Neural cell (in vitro differentiated cells): ENCODE results near the gene OR51M1. TPM values are rescaled to one million over a fixed set of nuclear protein-coding genes. Genes with fewer than 3 reads are reported as not detected.

Source experiments
- H2AFZ ChIP-seq: fragments of 200-600, 300-800 bp; sonication (generic), shearing (Covaris generic); 2 replicates; pipeline ENCODE4 v1.6.0; 2014; ENCODE audit warnings: low read depth, mild to moderate bottlenecking, antibody characterized with exemption, low read length, moderate library complexity
- H3F3A ChIP-seq: fragments of 200-600 bp; shearing (Covaris generic); 2 replicates; pipeline ENCODE4 v1.6.1; 2016; ENCODE audit warnings: mild to moderate bottlenecking, moderate library complexity, mixed read lengths, antibody characterized with exemption, low read length; ENCODE audit not compliant: insufficient read depth, poor library complexity, severe bottlenecking
- H3K27ac ChIP-seq: fragments of 200-600, 300-800 bp; sonication (generic), shearing (Covaris generic); 2 replicates; pipeline ENCODE4 v1.5.1; 2014; ENCODE audit warnings: mild to moderate bottlenecking, low read length, moderate library complexity
- H3K27me3 ChIP-seq: fragments of 300-800, 200-600 bp; sonication (generic), shearing (Covaris generic); 2 replicates; pipeline ENCODE4 v1.6.0; 2014; ENCODE audit warnings: mild to moderate bottlenecking, low read depth, low read length, moderate library complexity; ENCODE audit not compliant: insufficient read depth
- H3K36me3 ChIP-seq: fragments of 300-800, 200-600 bp; sonication (generic), shearing (Covaris generic); 2 replicates; pipeline ENCODE4 v1.5.1; 2014; ENCODE audit warnings: mild to moderate bottlenecking, antibody characterized with exemption, low read length, moderate library complexity; ENCODE audit not compliant: insufficient read depth
- H3K4me2 ChIP-seq: fragments of 300-800, 200-600 bp; sonication (generic), shearing (Covaris generic); 2 replicates; pipeline ENCODE4 v1.6.0; 2014; ENCODE audit warnings: mild to moderate bottlenecking, low read length
- H3K4me3 ChIP-seq: fragments of 300-800, 200-600 bp; sonication (generic), shearing (Covaris generic); 2 replicates; pipeline ENCODE4 v1.5.1; 2014; ENCODE audit warnings: mild to moderate bottlenecking, low read length, moderate library complexity
- H3K79me2 ChIP-seq: fragments of 200-600 bp; shearing (Covaris generic); replicated peaks from 2 replicates; pipeline ENCODE4 v1.6.0; 2014; ENCODE audit warnings: mild to moderate bottlenecking, low read length, moderate library complexity; ENCODE audit not compliant: insufficient read depth
- H3K9ac ChIP-seq: fragments of 300-800, 200-600 bp; sonication (generic), shearing (Covaris generic); 2 replicates; pipeline ENCODE4 v1.6.1; 2016; ENCODE audit warnings: mild to moderate bottlenecking, low read length, mixed read lengths
- H3K9me2 ChIP-seq: fragments of 200-600 bp; shearing (Covaris generic); 2 replicates; pipeline ENCODE4 v1.6.1; 2016; ENCODE audit warnings: mild to moderate bottlenecking, low read length, mixed read lengths; ENCODE audit not compliant: insufficient read depth
- H3K9me3 ChIP-seq: fragments of 200-600, 300-800 bp; sonication (generic), shearing (Covaris generic); 2 replicates; pipeline ENCODE4 v1.6.1; 2016; ENCODE audit warnings: mild to moderate bottlenecking, mixed run types, low read length, moderate library complexity, mixed read lengths
- H4K20me1 ChIP-seq: fragments of 200-600 bp; shearing (Covaris generic); 2 replicates; pipeline ENCODE4 v1.6.1; 2016; ENCODE audit warnings: mild to moderate bottlenecking, mixed run types; ENCODE audit not compliant: insufficient read depth
- EP300 ChIP-seq: fragments of 450-650 bp; conservative IDR thresholded peaks from 2 replicates; pipeline ENCODE4 v1.6.1; 2014; ENCODE audit warnings: antibody characterized with exemption, mild to moderate bottlenecking, moderate library complexity; ENCODE audit not compliant: poor library complexity, severe bottlenecking
- EZH2 ChIP-seq: fragments of 200-600, 300-800 bp; shearing (Covaris generic), sonication (generic); IDR thresholded peaks from 2 replicates; pipeline ENCODE4 v1.6.1; 2014; ENCODE audit warnings: antibody characterized with exemption, low read length, borderline replicate concordance, mild to moderate bottlenecking; ENCODE audit not compliant: insufficient read depth, poor library complexity, severe bottlenecking
- MXI1 ChIP-seq: fragments of 450-650 bp; conservative IDR thresholded peaks from 2 replicates; pipeline ENCODE4 v1.6.1; 2014; ENCODE audit warnings: antibody characterized with exemption, mild to moderate bottlenecking; ENCODE audit not compliant: poor library complexity, severe bottlenecking
- POLR2AphosphoS5 ChIP-seq: IDR thresholded peaks from 2 replicates; pipeline ENCODE4 v1.6.1; 2012
- RAD21 ChIP-seq: fragments of 450-650 bp; conservative IDR thresholded peaks from 2 replicates; pipeline ENCODE4 v1.6.1; 2014; ENCODE audit warnings: antibody characterized with exemption, mild to moderate bottlenecking, moderate library complexity
- SMC3 ChIP-seq: fragments of 450-650 bp; conservative IDR thresholded peaks from 2 replicates; pipeline ENCODE4 v1.6.1; 2014; ENCODE audit warnings: antibody characterized with exemption, mild to moderate bottlenecking, moderate library complexity; ENCODE audit not compliant: poor library complexity
- TAF1 ChIP-seq: IDR thresholded peaks from 2 replicates; pipeline ENCODE4 v1.6.1; 2012; ENCODE audit warnings: low read depth
- polyA plus RNA-seq: library from polyadenylated mRNA; depleted of rRNA; stranded (reverse); fragments of >200 nt; gene quantifications from 2 replicates; pipeline ENCODE4 v1.2.3, GENCODE V29; 2014
- TF ChIP-seq, protein P1 (sequence below): fragments of 450-650 bp; IDR thresholded peaks from 2 replicates; pipeline ENCODE4 v1.5.1; 2014; ENCODE audit warnings: antibody characterized with exemption, mild to moderate bottlenecking, moderate library complexity; ENCODE audit not compliant: poor library complexity, severe bottlenecking
- TF ChIP-seq, protein P2 (sequence below): IDR thresholded peaks from 2 replicates; pipeline ENCODE4 v1.6.1; 2012; ENCODE audit warnings: borderline replicate concordance

OR51M1 gene
- polyA plus RNA-seq, 1 donor from 2014 or later = not detected

DNA sequence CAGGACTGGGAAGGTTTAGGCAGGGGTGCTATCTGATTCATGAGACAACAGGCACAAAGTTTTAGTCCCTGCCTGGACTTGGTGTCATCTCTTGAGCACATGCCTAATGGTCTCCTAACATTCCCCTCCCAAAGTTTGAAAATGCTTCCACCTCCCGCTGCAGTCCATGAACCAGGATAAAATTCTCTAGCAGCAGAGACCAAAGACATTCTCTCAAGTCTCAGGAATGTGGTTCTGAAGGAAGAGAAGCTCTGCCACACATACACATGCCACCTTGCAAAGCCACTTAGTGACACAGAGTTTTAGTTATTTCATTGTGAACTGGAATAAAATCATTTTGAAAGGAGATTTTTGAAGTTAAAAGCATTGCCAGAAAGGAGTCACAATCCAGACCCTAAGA is 16.8 kb upstream of the OR51M1 start:
- no peak overlapping the region for H3K4me2 ChIP-seq
- H3K36me3 ChIP-seq = no peaks in the 10 kb centered on the region
- no peaks in the 10 kb centered on the region for H4K20me1 ChIP-seq
- H3K79me2 ChIP-seq = no peaks in the 10 kb centered on the region
- TF ChIP-seq, protein P1, sequence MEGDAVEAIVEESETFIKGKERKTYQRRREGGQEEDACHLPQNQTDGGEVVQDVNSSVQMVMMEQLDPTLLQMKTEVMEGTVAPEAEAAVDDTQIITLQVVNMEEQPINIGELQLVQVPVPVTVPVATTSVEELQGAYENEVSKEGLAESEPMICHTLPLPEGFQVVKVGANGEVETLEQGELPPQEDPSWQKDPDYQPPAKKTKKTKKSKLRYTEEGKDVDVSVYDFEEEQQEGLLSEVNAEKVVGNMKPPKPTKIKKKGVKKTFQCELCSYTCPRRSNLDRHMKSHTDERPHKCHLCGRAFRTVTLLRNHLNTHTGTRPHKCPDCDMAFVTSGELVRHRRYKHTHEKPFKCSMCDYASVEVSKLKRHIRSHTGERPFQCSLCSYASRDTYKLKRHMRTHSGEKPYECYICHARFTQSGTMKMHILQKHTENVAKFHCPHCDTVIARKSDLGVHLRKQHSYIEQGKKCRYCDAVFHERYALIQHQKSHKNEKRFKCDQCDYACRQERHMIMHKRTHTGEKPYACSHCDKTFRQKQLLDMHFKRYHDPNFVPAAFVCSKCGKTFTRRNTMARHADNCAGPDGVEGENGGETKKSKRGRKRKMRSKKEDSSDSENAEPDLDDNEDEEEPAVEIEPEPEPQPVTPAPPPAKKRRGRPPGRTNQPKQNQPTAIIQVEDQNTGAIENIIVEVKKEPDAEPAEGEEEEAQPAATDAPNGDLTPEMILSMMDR = no peak
- TF ChIP-seq EZH2 (no peak), MXI1 (no peak), EP300 (no peak), RAD21 (no peak)
- TF ChIP-seq, protein P2, sequence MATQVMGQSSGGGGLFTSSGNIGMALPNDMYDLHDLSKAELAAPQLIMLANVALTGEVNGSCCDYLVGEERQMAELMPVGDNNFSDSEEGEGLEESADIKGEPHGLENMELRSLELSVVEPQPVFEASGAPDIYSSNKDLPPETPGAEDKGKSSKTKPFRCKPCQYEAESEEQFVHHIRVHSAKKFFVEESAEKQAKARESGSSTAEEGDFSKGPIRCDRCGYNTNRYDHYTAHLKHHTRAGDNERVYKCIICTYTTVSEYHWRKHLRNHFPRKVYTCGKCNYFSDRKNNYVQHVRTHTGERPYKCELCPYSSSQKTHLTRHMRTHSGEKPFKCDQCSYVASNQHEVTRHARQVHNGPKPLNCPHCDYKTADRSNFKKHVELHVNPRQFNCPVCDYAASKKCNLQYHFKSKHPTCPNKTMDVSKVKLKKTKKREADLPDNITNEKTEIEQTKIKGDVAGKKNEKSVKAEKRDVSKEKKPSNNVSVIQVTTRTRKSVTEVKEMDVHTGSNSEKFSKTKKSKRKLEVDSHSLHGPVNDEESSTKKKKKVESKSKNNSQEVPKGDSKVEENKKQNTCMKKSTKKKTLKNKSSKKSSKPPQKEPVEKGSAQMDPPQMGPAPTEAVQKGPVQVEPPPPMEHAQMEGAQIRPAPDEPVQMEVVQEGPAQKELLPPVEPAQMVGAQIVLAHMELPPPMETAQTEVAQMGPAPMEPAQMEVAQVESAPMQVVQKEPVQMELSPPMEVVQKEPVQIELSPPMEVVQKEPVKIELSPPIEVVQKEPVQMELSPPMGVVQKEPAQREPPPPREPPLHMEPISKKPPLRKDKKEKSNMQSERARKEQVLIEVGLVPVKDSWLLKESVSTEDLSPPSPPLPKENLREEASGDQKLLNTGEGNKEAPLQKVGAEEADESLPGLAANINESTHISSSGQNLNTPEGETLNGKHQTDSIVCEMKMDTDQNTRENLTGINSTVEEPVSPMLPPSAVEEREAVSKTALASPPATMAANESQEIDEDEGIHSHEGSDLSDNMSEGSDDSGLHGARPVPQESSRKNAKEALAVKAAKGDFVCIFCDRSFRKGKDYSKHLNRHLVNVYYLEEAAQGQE = no peak
- H3K9me3 ChIP-seq = no peaks in the 10 kb centered on the region
- H3K9me2 ChIP-seq = no peaks in the 10 kb centered on the region
- H3K27ac ChIP-seq = no peak overlapping the region
- H3K4me3 ChIP-seq = no peak overlapping the region
- H3K9ac ChIP-seq = no peak overlapping the region
- no peaks in the 10 kb centered on the region for H3F3A ChIP-seq
- no peaks in the 10 kb centered on the region for H3K27me3 ChIP-seq
- H2AFZ ChIP-seq = no peak overlapping the region

DNA sequence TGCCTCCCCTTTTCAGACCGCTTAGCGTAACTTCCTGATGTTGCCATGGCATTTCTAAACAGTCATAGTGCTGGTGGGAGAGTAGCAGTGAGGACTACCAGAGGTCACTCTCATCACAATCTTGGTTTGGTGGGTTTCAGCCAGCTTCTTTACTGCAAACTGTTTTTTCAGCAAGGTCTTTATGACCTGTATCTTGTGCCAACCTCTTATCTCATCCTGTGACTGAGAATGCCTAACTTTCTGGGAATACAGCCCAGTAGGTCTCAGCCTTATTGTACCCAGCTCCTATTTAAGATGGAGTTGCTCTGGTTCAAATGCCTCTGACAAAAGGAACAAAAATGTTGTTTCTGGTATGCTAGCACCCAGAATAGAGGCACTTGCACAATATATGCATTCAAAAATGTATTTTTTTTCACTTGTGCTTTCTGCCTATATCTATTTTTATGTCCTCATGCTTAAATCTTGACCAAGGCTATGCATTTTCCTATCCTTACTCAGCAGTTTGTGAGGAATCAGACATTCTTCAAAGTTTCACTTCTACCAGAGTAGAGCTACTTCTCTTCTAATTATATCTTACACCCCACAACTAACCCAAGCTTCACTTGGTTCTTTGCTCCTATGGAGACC is 16.1 kb upstream of the OR51M1 start:
- H3K9me2 ChIP-seq = no peaks in the 10 kb centered on the region
- no peaks in the 10 kb centered on the region for H3F3A ChIP-seq
- no peaks in the 10 kb centered on the region for H4K20me1 ChIP-seq
- no peak for TF ChIP-seq RAD21
- no peak for TF ChIP-seq EP300
- TF ChIP-seq MXI1 = no peak
- no peak for TF ChIP-seq TAF1
- TF ChIP-seq, protein P2 = no peak
- TF ChIP-seq SMC3 = no peak
- TF ChIP-seq EZH2 = no peak
- TF ChIP-seq, protein P1 = no peak
- no peak for TF ChIP-seq POLR2AphosphoS5
- H3K9me3 ChIP-seq = no peaks in the 10 kb centered on the region
- no peaks in the 10 kb centered on the region for H3K79me2 ChIP-seq
- H3K36me3 ChIP-seq = no peaks in the 10 kb centered on the region
- no peaks in the 10 kb centered on the region for H3K27me3 ChIP-seq
- H3K4me3 ChIP-seq = no peak overlapping the region
- H3K9ac ChIP-seq = no peak overlapping the region
- H3K27ac ChIP-seq = no peak overlapping the region
- H3K4me2 ChIP-seq = no peak overlapping the region
- no peak overlapping the region for H2AFZ ChIP-seq
